Tongue (tissue), 2 donors: ENCODE results near the gene INAFM2. TPM values are rescaled to one million over a fixed set of nuclear protein-coding genes. Genes with fewer than 3 reads are reported as not detected.

Experiments used
- DNase-seq: peaks from one replicate; pipeline ENCODE4 v3.0.0-alpha.2; 2015
- total RNA-seq: library from RNA; depleted of rRNA; stranded (reverse); fragments of >200 nt; gene quantifications from one replicate; pipeline ENCODE4 v1.2.3, GENCODE V29; 2014

INAFM2 gene
- total RNA-seq, 1 donor from 2014 or later = 19.4 TPM

- peak; percentile 67 for DNase-seq
Observed at GRCh38 chr15:40344631-40345120, 21.2 kb downstream of the INAFM2 start.

GRCh38 chr15:40345225-40345866, 21.9 kb downstream of the INAFM2 start:
- DNase-seq = no peak

GRCh38 chr15:40345867-40346578, 22.5 kb downstream of the INAFM2 start:
- DNase-seq = no peak

GRCh38 chr15:40346579-40347558, 23.4 kb downstream of the INAFM2 start:
- DNase-seq = no peak

GRCh38 chr15:40347559-40348473, 24.3 kb downstream of the INAFM2 start:
- no peak for DNase-seq

GRCh38 chr15:40348474-40348870, 25.0 kb downstream of the INAFM2 start:
- no peak for DNase-seq

GRCh38 chr15:40349163-40349562, 25.7 kb downstream of the INAFM2 start:
- DNase-seq = no peak

- DNase-seq = no peak
Observed at GRCh38 chr15:40352281-40352901, 28.9 kb downstream of the INAFM2 start.

GRCh38 chr15:40353697-40354096, 30.2 kb downstream of the INAFM2 start:
- DNase-seq = no peak

- peak; percentile 58 for DNase-seq
Observed at GRCh38 chr15:40354408-40355171, 31.1 kb downstream of the INAFM2 start.

GRCh38 chr15:40355976-40356585, 32.6 kb downstream of the INAFM2 start:
- no peak for DNase-seq

- no peak for DNase-seq
Observed at GRCh38 chr15:40357246-40357645, 33.8 kb downstream of the INAFM2 start.

GRCh38 chr15:40357723-40358470, 34.4 kb downstream of the INAFM2 start, which contains the start of gene DISP2:
DISP2 (plus strand) TSS chr15:40358219; CDS start chr15:40358322, 103 bp downstream.
- peak; percentile 93 for DNase-seq

- no peak for DNase-seq
Observed at GRCh38 chr15:40358471-40359353, 35.2 kb downstream of the INAFM2 start.

- no peak for DNase-seq
Observed at GRCh38 chr15:40360015-40360414, 36.5 kb downstream of the INAFM2 start.

GRCh38 chr15:40361640-40362039, 38.1 kb downstream of the INAFM2 start:
- DNase-seq = no peak

- DNase-seq = no peak
Observed at GRCh38 chr15:40363611-40364010, 40.1 kb downstream of the INAFM2 start.

GRCh38 chr15:40364251-40364650, 40.8 kb downstream of the INAFM2 start:
- no peak for DNase-seq
